ENCODE results near the gene LRFN4.
A peak's percentile ranks its signal among the peaks of the same experiment; 100 is the strongest.

Gene LRFN4

DNA sequence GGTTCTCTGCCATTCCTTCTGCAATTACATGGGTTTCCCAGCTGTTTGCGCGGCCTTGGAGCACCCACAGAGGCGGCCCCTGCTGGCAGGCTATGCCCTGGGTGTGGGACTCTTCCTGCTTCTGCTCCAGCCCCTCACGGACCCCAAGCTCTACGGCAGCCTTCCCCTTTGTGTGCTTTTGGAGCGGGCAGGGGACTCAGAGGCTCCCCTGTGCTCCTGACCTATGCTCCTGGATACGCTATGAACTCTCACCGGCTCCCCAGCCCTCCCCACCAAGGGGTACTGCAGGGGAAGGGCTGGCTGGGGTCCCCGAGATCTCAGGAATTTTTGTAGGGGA lies 11.0 kb upstream of the LRFN4 start:
- DNase-seq: no peak

DNA sequence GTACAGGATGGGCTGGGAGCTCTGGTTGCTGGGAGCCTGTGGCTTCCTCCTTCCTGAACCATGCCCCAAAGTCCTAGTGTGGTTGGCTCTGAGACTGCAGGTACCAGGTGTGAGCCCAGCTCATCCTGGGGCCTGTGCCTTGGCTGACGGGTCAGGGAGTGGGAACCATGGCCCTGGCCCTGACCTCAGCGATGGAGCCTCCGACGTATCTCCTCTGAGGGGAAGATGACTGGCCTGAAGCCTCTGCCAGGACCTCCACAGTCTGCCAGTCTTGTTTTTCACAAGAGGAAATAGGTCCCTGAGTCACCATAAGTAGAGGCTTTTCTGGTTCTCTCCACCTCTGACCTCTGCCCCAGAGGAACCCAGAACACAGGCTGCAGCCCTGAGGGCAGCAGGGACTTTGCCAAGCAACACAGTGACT lies 10.2 kb upstream of the LRFN4 start:
- no peak for DNase-seq

GRCh38 chr11:66847461-66848232 lies 9.2 kb upstream of the LRFN4 start:
- no peak for DNase-seq

GRCh38 chr11:66848671-66849500 lies 8.0 kb upstream of the LRFN4 start:
- no peak for DNase-seq

GRCh38 chr11:66849501-66850234 lies 7.2 kb upstream of the LRFN4 start:
- no peak for DNase-seq

GRCh38 chr11:66850235-66850587 lies 6.7 kb upstream of the LRFN4 start:
- DNase-seq: no peak

DNA sequence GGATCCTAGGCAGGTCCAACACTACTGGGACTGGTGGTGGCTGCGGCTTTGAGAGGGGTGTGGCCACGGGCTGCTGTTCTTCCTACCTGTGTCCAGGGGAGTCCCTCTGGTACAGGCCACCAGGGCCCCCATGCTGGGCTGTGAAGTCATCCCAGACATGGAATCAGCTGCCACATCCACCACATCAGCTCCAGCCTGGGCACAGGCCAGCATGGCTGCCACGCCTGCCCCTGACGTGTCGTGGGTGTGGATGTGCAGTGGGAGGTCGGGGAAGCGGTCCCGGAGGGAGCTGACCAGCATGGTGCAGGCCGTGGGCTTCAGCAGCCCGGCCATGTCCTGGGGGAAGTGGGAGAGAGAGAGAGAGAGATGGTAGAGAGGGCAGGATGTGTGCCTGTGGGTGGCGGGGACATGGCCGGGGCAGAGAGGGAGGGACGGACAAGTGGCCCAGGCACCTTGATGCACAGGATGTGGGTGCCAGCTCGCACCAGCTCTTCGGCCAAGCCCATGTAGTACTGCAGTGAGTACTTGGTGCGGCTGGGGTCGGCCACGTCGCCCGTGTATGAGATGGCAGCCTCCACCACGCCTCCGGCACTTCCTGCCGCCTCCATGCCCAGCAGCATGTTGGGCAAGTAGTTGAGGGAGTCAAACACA lies 6.2 kb upstream of the LRFN4 start:
- no peak for DNase-seq

DNA sequence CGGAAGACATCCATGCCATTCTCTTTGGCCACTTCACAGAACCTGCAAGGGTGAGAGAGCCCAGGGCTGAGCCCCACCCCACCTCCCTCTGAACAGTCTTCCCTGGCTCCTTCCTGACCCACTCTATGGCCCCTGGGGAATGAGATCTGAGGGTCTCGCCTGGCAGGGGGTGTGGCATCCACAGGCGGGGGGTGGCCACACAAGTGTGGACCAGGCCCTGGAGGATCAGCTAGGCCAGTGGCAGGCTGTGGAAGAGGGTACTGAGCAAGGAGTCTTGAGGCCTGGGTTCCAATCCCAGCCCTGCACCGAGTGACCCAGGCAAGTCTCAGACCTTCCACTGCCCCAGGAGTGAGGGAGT lies 5.6 kb upstream of the LRFN4 start:
- no peak for DNase-seq

DNA sequence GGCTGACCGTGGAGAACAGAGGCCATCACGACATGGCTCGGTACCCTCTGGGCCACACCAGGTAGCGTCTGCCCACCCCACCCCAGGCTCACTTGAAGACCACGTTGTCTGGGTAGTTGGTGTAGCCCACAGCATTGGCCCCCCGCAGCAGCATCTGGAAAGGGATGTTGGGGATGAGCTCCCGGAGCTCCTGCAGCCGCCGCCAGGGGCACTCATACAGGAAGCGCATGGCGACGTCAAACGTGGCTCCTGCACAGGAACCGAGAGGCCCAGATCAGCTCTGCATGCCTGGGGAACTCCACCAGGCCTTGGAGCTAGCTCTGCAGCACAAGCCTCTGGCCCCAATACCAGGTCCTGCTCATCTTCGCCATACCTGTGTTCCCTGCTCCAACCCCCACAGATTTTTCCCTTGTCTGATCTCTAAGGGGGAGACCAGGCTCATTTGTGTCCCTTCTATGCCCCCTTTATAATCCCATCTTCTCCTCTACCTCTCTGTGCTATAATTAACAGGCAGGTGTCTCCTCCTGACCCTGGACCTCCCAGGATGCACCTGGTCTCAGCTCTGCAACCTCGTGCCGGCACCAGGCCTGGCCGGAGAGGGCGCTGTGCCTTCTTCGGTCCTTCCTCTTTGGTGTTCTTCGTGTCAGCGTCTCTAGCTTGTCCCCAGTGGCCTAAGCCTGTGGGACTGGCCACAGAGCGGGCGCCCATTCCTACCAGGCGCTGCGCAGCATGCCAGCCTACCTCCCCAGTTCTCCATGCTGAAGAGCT lies 5.0 kb upstream of the LRFN4 start:
- no peak for DNase-seq

DNA sequence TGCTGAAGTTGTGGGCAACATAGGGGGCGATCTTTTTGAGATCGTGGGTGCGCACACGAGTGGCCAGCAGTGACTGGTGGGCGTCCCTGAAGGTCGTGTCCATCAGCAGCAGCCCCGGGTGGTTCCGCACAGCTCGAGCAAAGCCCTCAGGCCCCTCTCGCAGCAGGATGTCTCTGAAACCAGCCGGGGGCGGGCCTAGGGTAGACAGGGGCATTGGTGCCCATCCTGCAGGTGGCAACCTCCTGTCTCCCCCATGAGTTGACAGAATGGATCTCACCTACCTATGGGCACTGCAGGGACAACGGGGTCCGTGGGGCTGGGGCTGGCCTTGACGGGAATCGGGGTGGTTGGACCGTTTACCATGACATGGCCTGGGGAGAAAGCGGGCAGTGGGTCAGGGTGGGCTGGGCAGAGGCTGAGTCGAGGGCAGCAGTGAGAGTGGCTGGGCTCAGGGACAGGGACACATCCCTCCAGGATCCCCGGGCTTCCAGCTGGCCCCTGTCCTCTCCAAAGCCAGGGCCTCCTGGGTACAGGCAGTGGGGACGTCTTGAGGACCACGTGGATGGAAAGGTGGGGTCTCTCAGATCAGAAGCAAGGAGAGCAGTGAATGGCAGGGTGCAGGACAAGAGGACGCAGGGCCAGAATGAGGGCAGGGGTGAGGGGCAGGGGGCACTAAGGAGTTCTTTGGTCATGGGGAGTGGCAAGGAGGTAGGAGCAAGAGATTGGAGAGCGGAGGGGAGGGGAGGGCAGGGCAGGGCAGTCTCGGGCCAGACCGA lies 4.2 kb upstream of the LRFN4 start:
- no peak for DNase-seq

DNA sequence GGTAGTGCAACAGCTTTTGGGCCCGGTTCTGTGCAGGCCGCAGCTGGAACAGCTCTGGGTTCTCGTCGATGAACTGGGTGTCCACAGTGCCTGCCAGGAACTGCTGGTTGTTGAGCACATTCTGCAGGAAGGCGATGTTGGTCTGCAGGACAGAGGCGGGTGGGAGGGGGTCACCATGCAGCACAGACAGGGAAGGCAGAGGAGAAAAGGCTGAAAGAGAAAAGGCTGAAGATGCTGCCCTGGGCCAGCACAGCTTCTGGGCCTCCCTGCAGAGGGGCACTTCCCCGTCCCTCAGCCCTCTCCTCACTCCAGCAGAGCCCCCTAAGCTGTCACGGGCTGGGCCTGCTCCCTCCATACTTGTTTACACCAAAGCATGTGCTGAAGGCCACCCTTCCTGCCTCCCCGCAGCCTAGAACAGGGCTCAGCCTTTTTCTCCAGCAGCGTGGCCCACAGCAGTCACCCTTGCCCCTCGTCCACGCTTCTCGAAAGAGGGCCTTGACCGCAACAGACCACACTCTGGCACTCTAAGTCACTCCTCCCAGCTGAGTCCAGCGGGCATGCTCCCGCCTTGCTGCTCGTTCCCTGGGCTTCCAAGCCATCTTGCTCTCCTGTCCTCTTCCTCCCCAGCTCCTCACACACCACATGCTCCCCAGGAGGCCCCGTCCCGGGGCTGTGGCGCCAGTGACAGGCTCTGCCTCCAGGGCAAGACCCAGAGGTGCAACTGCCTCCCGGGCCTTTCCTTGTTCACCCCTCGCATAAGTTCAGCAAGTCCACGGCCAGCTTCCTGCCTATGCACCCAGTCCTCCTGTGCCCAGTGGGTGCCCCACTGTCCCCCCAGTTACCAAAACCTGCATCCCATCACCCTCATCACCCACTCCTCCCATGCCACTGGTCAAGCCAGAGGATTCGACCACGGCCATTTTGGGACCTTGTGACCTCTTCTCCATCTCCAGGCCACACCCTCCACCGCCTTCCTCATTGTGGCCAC lies 3.3 kb upstream of the LRFN4 start:
- DNase-seq: no peak

DNA sequence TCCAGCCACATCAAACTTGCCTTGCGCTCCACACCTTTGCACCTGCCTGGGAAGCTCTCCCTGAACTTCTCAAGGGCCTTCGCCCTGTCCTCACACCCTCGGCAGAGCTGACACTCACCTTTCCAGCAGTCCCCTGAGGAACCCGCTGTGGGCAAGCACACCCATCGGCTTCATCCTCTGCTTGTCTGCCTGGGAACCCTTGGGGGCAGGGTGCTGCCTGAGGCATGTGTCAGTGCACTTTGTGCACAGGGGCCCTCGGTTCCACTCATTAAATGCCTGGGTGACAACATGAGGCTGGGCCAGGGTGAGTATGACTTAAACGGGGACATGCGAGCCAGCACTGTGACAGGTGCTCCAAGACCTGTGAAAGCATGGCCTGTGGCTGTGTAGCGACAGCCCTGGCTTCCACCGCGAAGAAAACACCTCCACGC lies 2.6 kb upstream of the LRFN4 start:
- DNase-seq: no peak

- DNase-seq: no peak
Measured at GRCh38 chr11:66854729-66855211, 2.1 kb upstream of the LRFN4 start.

GRCh38 chr11:66855574-66856495 lies 1.0 kb upstream of the LRFN4 start:
- peak; percentile 69 to 95 for DNase-seq

GRCh38 chr11:66857234-66857926 lies 516 bp downstream of the LRFN4 start:
- no peak for DNase-seq

DNA sequence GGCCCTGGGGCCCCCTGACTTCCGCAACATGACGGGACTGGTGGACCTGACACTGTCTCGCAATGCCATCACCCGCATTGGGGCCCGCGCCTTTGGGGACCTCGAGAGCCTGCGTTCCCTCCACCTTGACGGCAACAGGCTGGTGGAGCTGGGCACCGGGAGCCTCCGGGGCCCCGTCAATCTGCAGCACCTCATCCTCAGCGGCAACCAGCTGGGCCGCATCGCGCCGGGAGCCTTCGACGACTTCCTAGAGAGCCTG lies 992 bp downstream of the LRFN4 start:
- no peak for DNase-seq

DNA sequence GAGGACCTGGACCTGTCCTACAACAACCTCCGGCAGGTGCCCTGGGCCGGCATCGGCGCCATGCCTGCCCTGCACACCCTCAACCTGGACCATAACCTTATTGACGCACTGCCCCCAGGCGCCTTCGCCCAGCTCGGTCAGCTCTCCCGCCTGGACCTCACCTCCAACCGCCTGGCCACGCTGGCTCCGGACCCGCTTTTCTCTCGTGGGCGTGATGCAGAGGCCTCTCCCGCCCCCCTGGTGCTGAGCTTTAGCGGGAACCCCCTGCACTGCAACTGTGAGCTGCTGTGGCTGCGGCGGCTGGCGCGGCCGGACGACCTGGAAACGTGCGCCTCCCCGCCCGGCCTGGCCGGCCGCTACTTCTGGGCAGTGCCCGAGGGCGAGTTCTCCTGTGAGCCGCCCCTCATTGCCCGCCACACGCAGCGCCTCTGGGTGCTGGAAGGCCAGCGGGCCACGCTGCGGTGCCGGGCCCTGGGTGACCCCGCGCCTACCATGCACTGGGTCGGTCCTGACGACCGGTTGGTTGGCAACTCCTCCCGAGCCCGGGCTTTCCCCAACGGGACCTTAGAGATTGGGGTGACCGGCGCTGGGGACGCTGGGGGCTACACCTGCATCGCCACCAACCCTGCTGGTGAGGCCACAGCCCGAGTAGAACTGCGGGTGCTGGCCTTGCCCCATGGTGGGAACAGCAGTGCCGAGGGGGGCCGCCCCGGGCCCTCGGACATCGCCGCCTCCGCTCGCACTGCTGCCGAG lies 1.5 kb downstream of the LRFN4 start:
- DNase-seq: no peak

All from bone marrow (tissue), 2 donors.